ENCODE measurements around the gene SWAP70. TPM values are rescaled to one million over a fixed set of nuclear protein-coding genes. Genes with fewer than 3 reads are reported as not detected.

Gene SWAP70
- 0.74 and 1.0 TPM in 2 replicates for polyA plus RNA-seq

DNA sequence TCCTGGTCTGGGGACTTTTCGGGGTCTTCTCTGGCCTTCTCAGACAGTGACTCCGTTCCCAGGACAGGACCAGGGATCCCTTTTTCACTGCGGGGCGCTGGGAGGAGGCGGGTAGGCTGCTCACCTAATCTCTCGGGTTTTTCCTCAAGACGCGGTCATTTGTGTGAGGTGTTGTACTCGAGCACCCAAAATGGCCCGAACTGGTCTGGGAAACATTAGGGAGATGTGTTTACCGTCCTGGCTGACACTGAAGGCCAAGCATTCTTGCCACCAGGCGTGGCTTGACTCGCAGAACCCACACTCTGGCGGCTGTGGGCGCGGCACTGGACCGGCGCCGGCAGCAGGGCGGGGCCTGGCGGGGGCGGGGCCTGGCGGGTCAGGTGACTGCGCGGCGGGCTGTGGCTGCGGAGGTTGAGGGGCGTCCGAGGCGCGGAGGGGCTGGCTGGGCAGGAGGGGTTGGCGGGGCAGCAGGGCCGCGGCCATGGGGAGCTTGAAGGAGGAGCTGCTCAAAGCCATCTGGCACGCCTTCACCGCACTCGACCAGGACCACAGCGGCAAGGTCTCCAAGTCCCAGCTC lies at the start of gene SWAP70:
Gene SWAP70 (plus strand): TSS at position 379 of the 577 bp plus-strand sequence. CDS start 103 bp downstream, at position 482.

Other genes with a start within 250 kb of the SWAP70 start
- gene ZNF143, start 203.1 kb upstream of the SWAP70 start, polyA plus RNA-seq, result 19.9 and 20.7 TPM in 2 replicates
- gene WEE1, start 90.4 kb upstream of the SWAP70 start, polyA plus RNA-seq, result 1.0 TPM in 1 of 2 replicates, not detected in the other

Measured in Purkinje cell (primary cell).